PFSK-1 (cell line): ENCODE measurements around the gene EXOSC5.

Source experiments
- FOXP2 ChIP-seq: optimal IDR thresholded peaks from 2 replicates; pipeline ENCODE3; 2011; ENCODE audit warnings: borderline replicate concordance, control low read depth, inconsistent platforms; ENCODE audit not compliant: insufficient read depth; ENCODE audit errors: extremely low read length, extremely low read depth
- POLR2AphosphoS5 ChIP-seq: IDR thresholded peaks from 2 replicates; pipeline ENCODE4 v1.6.1; 2012; ENCODE audit warnings: low read depth, mild to moderate bottlenecking, control low read depth, low read length, moderate library complexity
- TAF1 ChIP-seq: IDR thresholded peaks from 2 replicates; pipeline ENCODE4 v1.6.1; 2012; ENCODE audit warnings: low read length, control low read depth, borderline replicate concordance; ENCODE audit not compliant: insufficient read depth
- TF ChIP-seq, protein P1 (sequence below), 2 experiments: IDR thresholded peaks; 2 replicates each; pipeline versions ENCODE4 v1.6.1 to v1.8.0; 2011 to 2012; ENCODE audit warnings: low read depth in 2 of 2, low read length in 2 of 2, control low read depth in 1 of 2, inconsistent platforms in 1 of 2, mild to moderate bottlenecking in 1 of 2, moderate library complexity in 1 of 2; ENCODE audit not compliant: insufficient read depth in 1 of 2

DNA sequence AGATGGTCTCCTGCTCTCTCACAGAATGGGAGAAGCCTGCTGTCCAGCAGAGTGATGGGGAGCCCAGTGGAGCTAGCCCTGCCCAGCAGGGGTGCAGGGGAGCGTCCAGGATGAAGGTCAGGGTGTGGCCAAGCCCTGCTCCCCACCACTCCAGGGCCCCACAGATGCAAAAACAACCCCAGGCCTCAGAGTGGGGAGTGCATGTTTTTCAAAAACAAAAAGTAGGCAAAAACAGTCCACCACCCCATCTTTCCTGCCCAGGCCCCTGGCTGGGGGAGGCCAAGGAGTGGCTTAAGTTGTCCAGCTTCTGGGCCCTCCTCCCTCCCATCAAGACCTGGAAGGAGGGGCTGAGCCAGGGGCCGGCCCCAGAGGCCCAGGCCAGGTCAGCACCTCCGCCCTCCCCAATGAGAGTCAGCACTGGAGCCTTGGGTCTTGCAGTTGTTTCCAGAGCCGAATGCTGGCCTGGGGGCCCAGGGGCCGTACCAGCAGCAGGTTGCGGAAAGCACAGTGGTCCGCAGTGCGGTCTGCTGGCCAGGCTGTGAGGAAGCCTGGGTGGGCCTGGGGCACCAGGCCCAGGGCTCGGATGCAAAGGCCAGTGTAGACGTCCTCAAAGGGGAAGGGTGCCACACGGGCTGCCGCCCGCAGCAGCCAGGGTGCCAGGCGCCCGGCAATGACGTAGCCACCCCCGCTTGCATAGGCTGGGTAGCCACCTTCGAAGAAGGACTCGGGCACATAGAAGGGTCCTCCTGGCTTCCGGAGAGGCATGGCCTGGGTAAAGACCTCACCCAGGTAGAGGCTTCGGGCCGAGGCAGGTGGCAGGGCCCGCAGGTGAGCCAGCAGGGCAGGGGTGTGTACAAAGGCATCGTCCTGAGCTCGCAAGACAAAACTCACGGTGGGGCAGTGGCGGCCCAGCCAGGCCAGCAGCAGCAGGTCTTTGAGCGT is 28.3 kb upstream of the EXOSC5 start:
- TF ChIP-seq, protein P1, sequence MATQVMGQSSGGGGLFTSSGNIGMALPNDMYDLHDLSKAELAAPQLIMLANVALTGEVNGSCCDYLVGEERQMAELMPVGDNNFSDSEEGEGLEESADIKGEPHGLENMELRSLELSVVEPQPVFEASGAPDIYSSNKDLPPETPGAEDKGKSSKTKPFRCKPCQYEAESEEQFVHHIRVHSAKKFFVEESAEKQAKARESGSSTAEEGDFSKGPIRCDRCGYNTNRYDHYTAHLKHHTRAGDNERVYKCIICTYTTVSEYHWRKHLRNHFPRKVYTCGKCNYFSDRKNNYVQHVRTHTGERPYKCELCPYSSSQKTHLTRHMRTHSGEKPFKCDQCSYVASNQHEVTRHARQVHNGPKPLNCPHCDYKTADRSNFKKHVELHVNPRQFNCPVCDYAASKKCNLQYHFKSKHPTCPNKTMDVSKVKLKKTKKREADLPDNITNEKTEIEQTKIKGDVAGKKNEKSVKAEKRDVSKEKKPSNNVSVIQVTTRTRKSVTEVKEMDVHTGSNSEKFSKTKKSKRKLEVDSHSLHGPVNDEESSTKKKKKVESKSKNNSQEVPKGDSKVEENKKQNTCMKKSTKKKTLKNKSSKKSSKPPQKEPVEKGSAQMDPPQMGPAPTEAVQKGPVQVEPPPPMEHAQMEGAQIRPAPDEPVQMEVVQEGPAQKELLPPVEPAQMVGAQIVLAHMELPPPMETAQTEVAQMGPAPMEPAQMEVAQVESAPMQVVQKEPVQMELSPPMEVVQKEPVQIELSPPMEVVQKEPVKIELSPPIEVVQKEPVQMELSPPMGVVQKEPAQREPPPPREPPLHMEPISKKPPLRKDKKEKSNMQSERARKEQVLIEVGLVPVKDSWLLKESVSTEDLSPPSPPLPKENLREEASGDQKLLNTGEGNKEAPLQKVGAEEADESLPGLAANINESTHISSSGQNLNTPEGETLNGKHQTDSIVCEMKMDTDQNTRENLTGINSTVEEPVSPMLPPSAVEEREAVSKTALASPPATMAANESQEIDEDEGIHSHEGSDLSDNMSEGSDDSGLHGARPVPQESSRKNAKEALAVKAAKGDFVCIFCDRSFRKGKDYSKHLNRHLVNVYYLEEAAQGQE (IDR thresholded peaks at IDR 0.05; ENCODE audit: insufficient read depth in 1 of 2, low read depth in 2 of 2, low read length in 2 of 2): no peak
- TF ChIP-seq TAF1: no peak
- TF ChIP-seq POLR2AphosphoS5: no peak
- no peak for TF ChIP-seq FOXP2
